ENCODE data around the gene SRSF12.
A peak's percentile ranks its signal among the peaks of the same experiment; 100 is the strongest.

Gene SRSF12

DNA sequence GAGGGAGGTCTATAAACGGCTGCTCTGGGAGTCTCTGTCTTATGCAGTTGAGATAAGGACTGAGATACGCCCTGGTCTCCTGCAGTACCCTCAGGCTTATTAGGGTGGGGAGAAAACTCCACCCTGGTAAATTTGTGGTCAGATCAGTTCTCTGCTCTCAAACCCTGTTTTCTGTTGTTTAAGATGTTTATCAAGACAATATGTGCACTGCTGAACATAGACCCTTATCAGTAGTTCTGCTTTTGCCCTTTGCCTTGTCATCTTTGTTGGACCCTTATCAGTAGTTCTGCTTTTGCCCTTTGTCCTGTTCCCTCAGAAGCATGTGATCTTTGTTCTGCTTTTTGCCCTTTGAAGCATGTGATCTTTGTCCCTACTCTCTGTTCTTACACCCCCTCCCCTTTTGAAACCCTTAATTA, 10.4 kb upstream of the SRSF12 start:
- DNase-seq, result peak in 1 of 2 experiments; percentile 11

DNA sequence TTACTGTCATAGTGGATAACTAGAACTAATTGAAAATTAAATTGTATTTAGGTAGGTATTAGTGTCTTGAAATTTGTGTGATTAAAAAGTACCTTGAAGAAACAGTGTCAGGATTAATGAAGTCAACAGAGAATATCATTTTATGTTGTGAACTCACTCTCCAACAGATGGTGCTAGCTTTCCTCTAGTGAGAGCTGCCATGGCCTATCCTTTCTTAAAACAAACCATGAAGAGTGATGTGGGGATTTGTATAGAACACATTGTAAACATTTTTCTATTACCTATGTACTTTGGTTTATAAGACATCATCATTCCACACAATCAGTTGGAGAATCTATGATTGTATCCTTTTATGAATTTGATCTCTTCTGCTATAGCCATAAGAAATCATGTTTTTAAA, 4.8 kb upstream of the SRSF12 start:
- DNase-seq, result peak; percentile 77 to 83

DNA sequence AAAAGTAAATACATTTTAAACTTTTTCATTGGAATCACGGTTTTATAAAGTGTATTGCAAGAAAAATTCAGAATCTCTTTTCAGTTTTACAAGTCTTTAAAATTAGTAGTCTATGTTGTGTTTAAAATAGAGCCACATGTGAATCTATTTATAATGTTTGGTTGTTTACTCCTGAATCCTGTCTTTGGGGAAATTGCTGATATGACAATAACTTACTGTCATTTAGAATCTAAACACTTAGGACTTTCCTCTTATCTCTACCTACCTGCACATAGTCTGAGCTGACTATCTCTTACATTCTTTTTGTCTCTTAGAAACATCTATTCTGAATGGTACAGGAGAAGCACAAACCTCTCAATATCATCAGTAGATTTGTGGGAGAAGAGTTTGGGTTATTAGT, 4.1 kb upstream of the SRSF12 start:
- no peak for DNase-seq

DNA sequence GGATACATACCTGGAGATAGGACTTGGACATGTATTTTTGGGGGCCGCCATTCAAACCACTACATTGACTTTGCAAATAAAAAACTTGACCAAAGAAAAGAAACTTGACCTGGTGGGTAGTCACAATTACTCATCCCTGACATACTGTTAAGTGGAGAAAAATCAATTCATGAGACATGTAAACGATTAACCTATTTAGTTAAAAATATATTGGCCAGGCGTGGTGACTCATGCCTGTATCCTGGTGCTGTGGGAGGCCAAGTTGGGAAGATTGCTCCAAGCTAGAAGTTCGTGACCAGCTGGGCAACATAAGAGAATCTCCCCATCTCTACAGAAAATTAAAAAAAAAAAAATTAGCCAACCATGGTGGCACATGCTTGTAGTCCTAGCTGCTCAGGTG, 2.5 kb upstream of the SRSF12 start:
- DNase-seq, result no peak

DNA sequence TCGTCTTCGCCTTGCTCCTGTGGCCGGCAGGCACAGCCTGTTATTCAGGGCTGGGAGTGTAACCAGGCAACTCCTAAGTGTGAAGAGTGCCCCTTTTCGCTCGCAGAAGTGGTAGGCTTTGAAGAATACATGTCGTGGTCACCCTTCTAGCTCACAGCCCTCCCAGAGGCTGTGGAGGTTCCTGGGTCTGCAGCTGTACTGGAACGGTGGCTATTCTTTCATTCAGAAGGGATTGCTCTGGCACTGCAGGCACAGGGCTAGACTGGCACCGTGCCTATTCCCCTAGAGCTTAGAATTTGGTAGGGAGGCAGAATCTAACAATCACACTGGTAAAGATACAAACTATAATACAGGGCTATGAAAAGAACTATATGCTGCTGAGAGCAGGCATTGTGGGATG, 1.1 kb upstream of the SRSF12 start:
- no peak for DNase-seq

DNA sequence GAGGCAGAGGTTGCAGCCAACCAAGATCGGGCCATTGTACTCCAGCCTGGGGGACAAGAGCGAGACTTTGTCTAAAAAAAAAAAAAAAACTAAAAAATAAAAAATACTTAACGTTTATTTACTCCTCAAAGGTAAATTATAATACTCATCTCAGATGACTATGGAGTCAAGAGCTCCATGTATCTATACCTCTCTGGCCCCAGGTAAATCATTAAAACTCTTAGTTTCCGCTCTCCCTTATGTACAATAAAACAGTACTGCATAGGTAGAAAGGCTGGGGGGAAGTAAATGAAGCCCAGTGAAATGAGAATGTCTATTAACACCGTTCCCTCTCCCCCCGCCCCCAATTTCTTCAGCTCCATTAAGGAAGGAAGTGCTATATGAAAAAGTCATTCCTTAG, 1.2 kb downstream of the SRSF12 start:
- no peak for DNase-seq

DNA sequence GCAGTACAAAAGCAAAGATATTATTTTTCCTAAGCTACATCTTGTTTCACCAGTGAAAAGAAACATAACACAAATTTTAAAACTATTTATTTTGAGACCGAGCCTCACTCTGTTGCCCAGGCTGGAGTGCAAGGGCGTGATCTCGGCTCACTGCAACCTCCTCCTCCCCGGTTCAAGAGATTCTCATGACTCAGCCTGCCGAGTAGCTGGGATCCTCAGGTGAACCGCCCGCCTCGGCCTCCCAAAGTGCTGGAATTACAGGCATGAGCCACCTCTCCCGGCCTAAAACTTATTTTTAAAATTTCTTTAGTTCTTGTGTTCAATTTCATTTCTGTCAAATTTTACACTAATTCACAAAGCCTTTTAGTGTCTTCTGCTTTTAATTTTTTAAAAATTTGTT, 5.9 kb downstream of the SRSF12 start:
- no peak for DNase-seq

DNA sequence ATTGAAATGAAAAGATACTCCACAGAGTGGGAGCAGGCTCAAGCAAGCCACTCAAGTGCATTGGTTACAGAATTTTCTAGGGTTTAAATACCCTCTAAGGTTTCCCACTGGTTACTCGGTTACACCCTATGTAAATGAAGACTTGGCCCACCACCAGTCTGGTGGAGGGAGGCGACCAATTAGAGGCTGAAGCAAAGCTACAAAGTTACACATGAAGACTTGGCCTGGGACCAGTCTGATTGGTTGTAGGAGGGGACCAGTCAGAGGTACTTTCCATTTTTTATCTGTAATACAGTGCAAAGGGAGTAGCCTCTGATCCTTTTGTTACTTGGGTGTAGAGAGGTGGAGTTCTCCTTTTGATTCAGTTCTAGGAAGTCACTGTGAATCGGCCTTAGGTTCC, 7.6 kb downstream of the SRSF12 start:
- DNase-seq, result no peak

DNA sequence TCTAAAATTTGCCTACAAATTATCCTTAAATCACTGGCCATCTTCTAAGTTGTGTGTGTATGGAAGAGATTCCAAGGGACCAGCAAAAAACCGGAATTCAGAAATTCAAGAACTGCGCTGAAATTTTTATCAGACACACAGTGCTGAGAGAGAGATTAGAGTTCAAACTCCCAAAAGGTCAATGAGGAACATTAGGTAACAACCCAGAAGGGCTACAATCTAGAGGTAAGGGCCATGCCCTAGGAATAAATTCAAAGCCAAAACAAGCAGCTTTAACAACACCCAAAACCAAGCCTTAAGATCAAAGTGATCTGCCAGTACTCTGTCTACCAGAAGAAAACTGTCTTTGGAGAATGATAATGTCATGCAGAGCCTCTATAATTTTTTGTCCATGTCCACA, 17.8 kb downstream of the SRSF12 start:
- DNase-seq, result no peak

DNA sequence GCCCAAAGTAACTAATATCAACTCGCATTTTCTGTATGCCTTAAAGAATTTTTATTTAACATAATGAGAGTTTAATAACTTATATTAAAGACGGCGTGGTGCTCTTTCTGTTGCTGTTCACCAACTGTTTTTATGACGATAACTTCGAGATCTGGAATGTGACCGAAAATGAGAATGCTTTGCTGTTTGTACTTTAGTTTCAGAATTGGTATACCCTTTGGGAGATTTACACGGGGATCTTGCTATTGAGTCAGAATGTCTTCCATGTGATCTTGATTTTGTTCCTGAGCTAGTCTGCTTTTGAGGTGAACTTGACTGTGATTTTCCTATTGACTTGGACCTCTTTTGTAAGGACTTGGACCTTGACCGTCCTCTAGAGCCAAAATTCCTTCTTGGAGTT, 19.4 kb downstream of the SRSF12 start:
- no peak for DNase-seq

DNA sequence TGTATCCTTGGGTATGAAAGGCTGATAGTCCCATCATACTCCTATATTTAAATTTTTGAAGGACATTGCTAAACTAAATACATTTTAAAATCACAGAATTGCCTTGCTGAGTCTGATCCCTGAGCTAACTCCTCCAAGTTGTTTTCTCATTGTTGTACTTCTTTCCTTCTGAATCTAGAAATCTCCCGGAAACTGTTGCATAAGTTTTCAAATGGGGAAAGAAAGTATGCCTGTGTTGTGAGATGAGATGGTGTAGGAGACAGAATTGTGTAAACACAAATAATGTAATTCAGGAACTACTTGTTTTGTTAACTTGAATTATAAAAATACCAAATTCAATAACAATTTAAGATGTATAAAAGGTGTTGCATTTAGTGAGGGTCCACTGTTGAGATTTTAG, 30.0 kb downstream of the SRSF12 start:
- DNase-seq, result no peak

DNA sequence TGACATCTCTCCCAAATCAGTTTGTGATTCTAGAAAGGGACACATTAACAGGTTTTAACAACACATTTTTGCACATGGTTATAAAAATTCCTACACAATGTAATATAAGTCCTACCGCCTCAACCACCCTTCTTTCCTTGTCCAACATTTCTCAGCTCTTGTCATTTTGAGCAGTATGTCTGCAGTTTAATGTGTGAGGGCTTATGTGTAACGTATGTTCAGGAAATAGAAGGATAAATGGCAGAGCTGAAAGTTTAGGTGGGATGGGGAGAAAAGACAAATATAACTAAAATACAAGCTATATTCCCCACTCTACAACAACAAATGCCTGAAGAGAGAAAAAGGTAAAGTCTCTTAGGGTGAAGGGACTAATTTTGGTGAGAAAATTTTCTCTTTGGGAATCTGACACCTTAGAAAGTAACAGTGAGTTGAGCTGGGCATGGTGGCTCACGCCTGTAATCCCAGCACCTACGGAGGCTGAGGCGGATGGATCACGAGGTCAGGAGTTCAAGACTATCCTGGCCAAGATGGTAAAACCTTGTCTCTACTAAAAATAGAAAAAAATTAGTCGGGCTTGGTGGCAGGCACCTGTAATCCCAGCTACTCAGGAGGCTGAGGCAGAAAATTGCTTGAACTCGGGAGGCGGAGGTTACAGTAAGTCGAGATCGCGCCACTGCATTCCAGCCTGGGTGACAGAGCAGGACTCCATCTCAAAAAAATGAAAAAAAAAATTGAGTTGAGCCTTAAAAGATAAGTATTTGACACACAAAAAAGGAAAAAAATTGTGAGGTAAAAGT, 32.3 kb downstream of the SRSF12 start:
- DNase-seq, result no peak

DNA sequence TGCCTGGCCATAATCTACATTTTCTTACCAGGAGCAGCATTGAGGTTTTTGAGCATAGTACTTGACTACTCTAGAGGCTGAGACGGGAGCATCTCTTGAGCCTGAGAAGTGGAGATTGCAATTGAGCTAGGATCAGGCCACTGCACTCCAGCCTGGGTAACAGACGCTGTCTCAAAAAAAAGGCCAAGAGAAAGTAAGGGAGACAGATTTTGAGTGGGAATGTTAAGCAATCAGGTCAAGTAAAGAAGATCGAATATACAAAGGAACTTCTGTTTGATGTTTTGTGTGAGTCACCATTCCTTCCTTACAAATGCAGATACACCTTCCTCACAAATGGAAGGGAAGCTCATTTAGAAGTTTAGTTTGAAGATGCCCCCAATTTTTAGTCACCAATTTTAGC, 32.9 kb downstream of the SRSF12 start:
- DNase-seq, result no peak

DNA sequence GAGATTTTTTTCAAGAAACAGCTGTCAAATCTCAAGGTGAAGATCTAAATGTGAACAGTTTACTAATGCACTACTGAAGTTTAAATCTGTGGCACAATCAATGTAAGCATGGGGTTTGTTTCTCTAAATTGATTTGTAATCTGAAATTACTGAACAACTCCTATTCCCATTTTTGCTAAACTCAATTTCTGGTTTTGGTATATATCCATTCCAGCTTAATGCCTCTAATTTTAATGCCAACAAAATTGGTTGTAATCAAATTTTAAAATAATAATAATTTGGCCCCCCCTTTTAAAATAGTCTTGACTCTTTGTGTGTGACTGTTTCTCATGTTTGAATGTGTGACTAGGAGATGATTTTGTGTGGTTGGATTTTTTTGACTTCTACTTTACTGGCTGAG, 33.3 kb downstream of the SRSF12 start:
- no peak for DNase-seq

DNA sequence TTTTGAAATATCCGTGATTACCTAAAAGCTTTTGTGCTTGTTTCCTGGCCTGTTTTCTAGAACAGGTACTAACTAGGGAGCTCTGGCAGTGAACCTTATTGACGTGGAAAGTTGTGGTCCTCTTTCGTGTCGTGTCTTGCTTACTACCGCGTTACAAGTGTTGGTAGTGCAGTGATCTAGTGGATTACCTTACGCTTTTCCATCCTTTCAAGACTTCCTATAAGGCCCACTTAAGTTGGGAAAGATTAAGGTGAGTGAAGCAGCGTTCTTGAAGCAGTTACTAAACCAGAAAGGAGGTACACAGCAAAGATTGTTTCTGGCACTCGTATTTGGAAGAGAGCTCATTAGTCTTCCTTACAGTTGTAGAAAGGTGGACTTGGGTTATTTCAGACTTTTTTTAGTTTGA, 35.4 kb downstream of the SRSF12 start:
- DNase-seq, result peak in 1 of 2 experiments; percentile 13

DNA sequence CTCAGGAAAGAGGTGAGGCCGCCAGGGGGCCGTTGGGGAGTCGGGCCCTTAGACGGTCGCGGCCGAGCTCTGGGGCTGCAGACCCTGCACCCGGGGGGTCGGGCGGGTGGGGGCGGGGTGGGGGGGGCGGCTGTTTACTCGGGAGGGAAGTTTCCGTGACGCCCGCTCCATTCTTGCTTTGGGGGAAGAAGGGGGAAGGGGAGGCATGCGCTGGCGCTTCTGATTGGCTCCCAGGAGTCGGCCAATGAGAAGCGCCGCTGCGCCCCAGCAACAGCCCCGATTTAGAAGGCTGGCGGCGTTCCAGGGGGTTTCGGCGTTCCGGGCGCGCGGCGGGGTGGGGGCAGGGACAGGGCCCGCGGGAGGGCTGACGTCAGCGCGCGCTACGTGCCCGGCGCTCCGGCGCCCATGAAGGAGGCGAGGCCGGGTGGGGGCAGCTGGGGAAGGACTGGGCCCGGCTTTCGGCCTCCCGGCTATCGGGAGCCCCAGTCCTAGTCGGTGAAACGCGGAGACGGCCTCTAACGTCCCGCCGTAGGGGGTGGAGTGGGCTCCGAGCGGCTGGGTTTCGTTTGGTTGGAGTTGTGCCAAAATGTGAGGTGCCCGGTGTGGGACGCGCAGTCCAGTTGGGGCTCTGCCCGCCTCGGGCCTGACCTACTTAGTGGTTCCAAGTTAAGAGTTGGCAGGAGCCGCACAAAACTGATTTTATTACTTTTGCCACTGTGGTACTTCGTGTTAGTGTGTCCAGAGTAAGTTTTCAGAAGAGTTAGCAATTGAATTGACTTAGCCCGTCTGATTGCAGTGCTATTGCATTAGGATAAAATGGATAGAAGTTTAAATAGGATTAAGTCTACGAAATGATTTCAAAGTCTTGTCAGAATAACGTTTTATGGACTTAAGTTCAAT, 36.2 kb downstream of the SRSF12 start:
- DNase-seq, result peak; percentile 95 to 96

DNA sequence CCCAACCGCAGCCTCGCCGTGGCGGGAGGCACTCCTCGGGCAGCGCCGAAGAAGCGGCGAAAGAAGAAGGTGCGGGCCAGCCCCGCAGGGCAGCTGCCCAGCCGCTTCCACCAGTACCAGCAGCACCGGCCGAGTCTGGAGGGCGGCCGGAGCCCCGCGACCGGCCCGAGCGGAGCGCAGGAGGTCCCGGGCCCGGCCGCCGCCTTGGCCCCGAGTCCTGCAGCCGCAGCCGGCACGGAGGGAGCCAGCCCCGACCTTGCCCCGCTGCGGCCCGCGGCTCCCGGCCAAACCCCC, 36.8 kb downstream of the SRSF12 start:
- no peak for DNase-seq

DNA sequence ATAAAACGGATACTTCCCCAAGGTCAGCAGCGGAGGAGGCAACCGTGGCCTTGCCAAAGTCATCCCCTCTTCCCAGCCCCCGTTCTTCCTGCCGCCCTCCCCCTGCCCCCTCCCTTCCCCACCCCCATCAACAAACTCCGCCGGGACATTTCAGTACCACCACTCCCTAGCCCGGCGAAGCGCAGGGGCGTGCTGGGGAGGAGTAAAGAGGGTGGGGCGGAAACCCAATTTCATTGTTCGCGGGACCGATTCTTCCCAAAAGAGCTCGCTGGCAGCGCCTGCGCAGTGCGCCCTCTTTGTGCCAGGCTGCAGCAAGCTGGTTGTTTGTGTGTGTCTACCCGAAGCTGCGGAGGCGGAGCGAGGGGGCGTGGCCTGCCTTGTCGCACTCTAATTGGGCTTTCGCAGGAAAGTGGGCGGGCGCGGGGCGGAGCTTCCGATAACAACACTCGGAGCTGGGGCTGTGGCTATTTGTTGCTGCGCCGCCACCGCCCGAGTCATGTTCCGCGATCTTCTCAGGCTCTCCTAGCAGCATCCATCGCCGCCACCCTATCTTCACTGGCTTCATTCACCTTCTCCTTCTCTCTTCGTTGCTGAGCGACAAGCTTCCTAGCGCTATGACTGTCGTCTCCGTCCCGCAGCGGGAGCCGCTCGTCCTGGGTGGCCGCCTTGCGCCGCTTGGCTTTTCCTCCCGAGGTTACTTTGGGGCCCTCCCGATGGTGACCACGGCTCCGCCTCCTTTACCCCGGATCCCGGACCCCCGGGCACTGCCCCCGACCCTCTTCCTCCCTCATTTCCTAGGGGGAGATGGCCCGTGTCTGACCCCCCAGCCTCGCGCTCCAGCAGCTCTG, 37.4 kb downstream of the SRSF12 start, which contains the start of gene PNRC1:
PNRC1 (plus strand) TSS at position 471 of the 848 bp plus-strand sequence; CDS start at position 615, 144 bp downstream.
- DNase-seq, result peak; percentile 97

DNA sequence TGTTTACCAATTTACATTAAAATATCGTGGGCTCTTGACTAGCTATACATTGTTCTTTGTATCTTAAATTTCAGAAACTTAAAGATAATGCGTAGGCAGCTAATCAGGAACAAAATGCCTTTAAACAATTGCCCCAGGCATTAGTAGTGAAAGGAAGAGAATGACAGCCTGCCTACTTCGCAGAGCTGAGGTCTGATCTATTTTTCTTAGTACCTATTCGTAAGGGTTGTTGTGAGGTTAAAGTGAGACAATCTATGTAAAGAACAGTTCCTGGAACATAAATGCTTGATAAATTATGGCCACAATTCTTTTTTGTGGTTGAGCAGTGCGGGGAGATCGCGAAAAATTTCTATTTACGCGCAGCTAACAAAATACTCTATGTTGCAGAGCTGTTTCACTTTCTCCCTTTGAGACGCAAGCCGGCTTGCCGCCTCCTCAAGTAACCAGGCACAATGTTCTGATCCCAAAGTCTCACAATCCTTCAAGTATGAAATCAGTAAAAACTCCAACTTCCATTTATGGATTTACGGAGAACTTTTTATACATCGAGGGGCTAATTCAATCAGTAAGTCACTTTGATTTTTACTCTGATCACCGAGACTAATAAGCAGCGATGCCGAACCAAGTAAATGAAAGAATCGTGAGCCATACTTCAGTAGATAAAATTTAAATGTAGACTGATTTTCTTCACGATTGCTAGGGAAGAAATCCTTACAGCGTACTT, 38.2 kb downstream of the SRSF12 start:
- peak; percentile 78 to 80 for DNase-seq

DNA sequence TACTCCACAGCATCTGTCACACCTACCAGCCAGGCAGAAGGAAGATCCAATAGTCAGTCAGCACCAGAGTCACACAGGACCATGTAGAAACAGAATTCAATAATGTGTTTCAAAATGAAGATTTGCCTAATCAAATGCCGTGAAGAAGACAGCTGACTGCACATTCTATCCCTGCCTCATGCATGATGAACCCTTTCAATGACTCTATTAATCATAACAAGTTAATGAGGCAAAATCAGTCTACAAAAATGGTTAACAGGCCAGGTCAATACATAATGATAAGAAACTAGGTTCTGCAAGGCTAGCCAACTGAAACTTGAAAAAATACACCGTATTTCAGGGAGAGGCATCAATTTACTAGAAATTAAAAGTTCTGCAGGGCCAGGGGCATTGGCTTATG, 44.0 kb downstream of the SRSF12 start:
- DNase-seq, result no peak

DNA sequence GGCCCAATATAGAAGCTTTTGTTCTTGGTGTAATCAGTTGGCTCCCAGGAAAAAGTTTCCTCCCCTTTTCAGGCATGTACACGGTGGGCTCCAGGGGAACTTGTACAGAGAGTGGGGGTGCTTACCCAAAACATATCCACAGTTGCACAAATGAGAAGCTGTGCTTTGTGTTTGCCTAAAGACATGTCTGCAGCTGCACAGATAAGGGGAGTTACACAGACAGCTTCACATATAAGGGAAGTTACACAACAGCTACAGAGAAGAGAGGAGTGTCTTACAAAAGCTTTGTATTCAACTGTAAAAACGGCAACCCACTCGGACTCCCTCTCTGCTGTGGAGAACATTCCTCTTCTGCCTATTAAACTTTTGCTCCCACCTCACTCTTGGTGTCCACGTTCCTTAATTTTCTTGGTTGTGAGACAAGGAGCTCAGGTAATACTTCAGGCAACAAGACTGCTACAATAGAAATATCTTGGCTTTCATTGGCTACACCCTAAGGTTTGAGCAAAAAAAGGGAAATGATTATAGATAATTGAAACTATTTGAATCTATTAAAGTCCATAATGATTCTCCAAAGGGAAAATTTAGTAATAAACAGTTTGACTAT, 44.8 kb downstream of the SRSF12 start:
- peak; percentile 98 to 99 for DNase-seq

DNA sequence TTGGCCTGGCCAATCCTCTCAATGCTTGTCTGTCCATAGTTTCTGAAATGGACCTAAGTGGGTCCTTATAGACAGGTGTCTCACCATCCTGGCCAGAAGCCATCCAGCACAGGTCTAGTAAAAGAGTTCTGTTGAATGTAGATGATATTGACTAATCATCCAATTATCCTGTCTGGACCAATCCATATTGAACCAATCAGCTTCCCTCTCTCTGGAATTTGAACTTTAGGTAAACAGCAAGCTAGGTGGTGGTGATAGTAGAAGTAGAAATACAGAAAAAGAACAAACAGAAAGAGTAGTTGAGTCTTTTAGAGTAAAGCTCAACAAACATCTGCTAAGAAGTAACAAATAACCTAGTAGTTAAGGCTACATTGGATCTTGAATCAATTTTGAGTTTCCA, 46.8 kb downstream of the SRSF12 start:
- no peak for DNase-seq
